ENCODE data around the gene ERC2. TPM values are rescaled to one million over a fixed set of nuclear protein-coding genes. Genes with fewer than 3 reads are reported as not detected.
A peak's percentile ranks its signal among the peaks of the same experiment; 100 is the strongest.

Gene ERC2
- total and polyA plus RNA-seq, 7 donors: 0.52 to 5.7 (median 1.2) TPM; not detected in 2

- Histone ChIP-seq H3K27me3 (no peaks in the 10 kb centered on the region), H3K4me3 (no peak overlapping the region), H3K36me3 (no peaks in the 10 kb centered on the region), H3K4me1 (no peaks in the 10 kb centered on the region), H3K9me3 (no peaks in the 10 kb centered on the region), H3K27ac (no peak overlapping the region)
- DNase-seq: no peak
- TF ChIP-seq POLR2A (IDR thresholded peaks at IDR 0.05) (no peak), EP300 (IDR thresholded peaks at IDR 0.05) (no peak), CTCF (IDR thresholded peaks at IDR 0.05) (no peak), POLR2AphosphoS5 (IDR thresholded peaks at IDR 0.05) (no peak)
- 89 to 92% methylated on average over 2 of the region's 2 CpGs for WGBS, 2 donors
- intact Hi-C loops (cut with DNase I): no loop called here
These were observed 210.4 kb downstream of the ERC2 start for GRCh38 chr3:56257826-56258225.

DNA sequence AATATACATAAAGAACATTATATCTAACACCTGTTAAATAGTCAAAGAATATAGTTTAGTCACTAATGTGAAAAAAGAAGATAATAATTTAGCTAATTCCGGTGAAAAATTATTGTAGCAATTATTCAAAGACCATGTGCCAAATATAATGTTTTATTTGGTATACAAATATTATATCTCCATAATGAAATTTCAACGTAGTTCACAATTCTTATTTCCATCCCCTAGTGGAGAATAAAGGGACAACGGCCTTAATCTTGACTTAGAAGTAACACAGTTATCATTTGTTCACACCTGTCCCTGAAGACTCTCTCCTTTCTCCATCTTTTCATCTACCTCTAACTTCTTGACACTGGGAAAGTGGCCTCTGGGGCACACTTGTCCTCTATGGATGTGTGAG lies 213.4 kb downstream of the ERC2 start:
- WGBS, 2 donors: 68 to 80% methylated on average over 3 of the region's 3 CpGs
- Histone ChIP-seq H3K27ac (no peak overlapping the region), H3K4me1 (no peaks in the 10 kb centered on the region), H3K36me3 (no peaks in the 10 kb centered on the region), H3K27me3 (no peaks in the 10 kb centered on the region), H3K4me3 (no peak overlapping the region), H3K9me3 (no peaks in the 10 kb centered on the region)
- no peak for DNase-seq
- TF ChIP-seq EP300 (IDR thresholded peaks at IDR 0.05) (no peak), POLR2AphosphoS5 (IDR thresholded peaks at IDR 0.05) (no peak), POLR2A (IDR thresholded peaks at IDR 0.05) (no peak), CTCF (IDR thresholded peaks at IDR 0.05) (peak in 1 of 4 experiments; percentile 27)
- intact Hi-C loops (cut with DNase I): loop anchor here (5.0 kb wide), 2 partner anchors 1403 to 1828 kb away; no protein-coding TSS in a partner anchor

- no peak overlapping the region for H3K27ac ChIP-seq
- H3K4me1 ChIP-seq: no peaks in the 10 kb centered on the region
- WGBS, 2 donors: 66% methylated on average over 7 of the region's 7 CpGs
- no peak for DNase-seq
- TF ChIP-seq EP300 (IDR thresholded peaks at IDR 0.05) (no peak), CTCF (IDR thresholded peaks at IDR 0.05) (no peak), POLR2A (IDR thresholded peaks at IDR 0.05) (no peak), POLR2AphosphoS5 (IDR thresholded peaks at IDR 0.05) (no peak)
- H3K9me3 ChIP-seq: no peaks in the 10 kb centered on the region
- H3K4me3 ChIP-seq: no peak overlapping the region
- intact Hi-C loops (cut with DNase I): loop anchor here (5.0 kb wide), 2 partner anchors 1402 to 1827 kb away; no protein-coding TSS in a partner anchor
- no peaks in the 10 kb centered on the region for H3K27me3 ChIP-seq
- no peaks in the 10 kb centered on the region for H3K36me3 ChIP-seq
These were observed 214.2 kb downstream of the ERC2 start for GRCh38 chr3:56253941-56254665.

DNA sequence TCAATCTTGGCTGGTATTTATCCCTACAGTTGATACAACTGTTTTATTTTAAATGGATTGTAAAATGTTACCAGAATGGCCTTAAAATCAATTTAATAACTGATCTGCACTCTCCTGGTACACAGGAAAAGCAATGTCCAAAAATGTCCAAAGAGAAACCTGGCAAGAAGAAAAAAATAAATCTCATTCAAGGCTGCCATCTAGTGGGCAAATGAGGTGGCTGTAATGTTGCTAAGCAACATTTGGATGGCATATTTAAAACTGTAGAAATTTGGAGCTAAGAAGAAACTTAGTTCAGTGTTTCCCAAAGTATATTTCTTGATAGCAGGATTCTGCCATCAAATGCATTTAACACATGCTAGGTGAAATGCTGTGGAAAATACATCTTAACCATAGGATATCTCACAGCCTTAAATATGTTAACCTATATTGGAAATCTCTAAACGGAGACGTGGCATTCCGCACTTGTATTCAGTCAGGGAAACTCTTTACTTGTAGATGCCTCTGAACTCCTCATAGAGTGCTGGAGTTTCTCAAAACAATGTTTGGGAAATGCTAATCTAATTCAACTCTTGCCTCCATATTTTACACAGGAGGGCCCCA lies 216.8 kb downstream of the ERC2 start:
- Histone ChIP-seq H3K27me3 (no peaks in the 10 kb centered on the region), H3K4me1 (no peaks in the 10 kb centered on the region), H3K27ac (no peak overlapping the region), H3K4me3 (no peak overlapping the region), H3K9me3 (no peaks in the 10 kb centered on the region), H3K36me3 (no peaks in the 10 kb centered on the region)
- intact Hi-C loops (cut with DNase I): loop anchor here (2.0 to 5.0 kb wide), 3 partner anchors 767 to 1824 kb away; no protein-coding TSS in a partner anchor
- no peak for DNase-seq
- WGBS, 2 donors: 88 to 96% methylated on average over 3 of the region's 3 CpGs
- no peak for TF ChIP-seq POLR2AphosphoS5 (IDR thresholded peaks at IDR 0.05)
- peak; percentile 38 to 78 (median 62) for TF ChIP-seq CTCF (IDR thresholded peaks at IDR 0.05)
- no peak for TF ChIP-seq EP300 (IDR thresholded peaks at IDR 0.05)
